A549 treated with DMSO at 1 μM for 4 hours (cell line): ENCODE measurements around the gene NDUFB5. TPM values are rescaled to one million over a fixed set of nuclear protein-coding genes. Genes with fewer than 3 reads are reported as not detected.

ENCODE experiments used
- total RNA-seq: library from RNA; stranded (reverse); fragments of 200-300 nt; extraction: Qiagen RNA extraction; gene quantifications from 5 replicates; pipeline ENCODE4 v1.2.3, GENCODE V29; 2022; ENCODE audit warnings: low read depth

Gene NDUFB5
- total RNA-seq = 43.9 to 55.4 TPM (median 48.1 TPM) in 5 replicates

DNA sequence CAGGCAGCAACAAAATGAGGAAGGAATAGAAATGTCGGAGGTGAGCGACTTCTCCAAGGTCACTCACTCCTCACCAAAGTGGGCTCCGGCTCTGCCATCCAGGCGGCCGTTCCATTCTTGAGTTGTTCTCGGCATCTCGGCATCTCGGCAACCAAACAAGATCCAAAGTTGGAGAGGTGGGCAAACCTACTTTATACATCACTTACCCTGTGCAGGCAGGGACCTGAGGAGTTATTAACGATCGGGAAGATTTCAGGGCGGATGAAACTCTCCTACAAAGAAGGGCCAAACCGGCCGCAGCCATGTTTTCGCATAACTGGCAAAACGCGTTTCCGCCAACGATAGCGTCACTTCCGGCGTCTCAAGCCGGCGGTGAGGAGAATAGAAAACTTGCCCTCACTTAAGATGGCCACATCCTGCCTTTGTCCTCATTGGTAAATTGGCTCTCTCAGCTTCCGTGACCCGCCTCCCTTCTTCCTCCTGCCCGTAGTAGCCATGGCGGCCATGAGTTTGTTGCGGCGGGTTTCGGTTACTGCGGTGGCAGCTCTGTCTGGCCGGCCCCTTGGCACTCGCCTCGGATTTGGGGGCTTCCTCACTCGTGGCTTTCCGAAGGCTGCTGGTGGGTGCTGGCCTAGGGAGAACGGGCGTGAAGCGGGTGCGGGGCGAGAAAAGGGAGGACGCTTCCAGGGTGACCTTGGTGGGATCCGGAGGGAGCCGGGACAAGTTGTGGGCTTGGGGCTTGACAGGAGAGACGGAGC is at the start of gene NDUFB5, which contains the start of gene MRPL47:
NDUFB5 (plus strand) TSS at position 474 of the 758 bp plus-strand sequence; CDS start at position 496, 22 bp downstream.
MRPL47 (minus strand) TSS at position 318 of the 758 bp plus-strand sequence; CDS start at position 304, 14 bp downstream.

GRCh38 chr3:179562591-179563270 is 41.9 kb upstream of the NDUFB5 start, which contains the start of gene ACTL6A:
ACTL6A (plus strand) TSS chr3:179562926; CDS start chr3:179563093, 167 bp downstream.

DNA sequence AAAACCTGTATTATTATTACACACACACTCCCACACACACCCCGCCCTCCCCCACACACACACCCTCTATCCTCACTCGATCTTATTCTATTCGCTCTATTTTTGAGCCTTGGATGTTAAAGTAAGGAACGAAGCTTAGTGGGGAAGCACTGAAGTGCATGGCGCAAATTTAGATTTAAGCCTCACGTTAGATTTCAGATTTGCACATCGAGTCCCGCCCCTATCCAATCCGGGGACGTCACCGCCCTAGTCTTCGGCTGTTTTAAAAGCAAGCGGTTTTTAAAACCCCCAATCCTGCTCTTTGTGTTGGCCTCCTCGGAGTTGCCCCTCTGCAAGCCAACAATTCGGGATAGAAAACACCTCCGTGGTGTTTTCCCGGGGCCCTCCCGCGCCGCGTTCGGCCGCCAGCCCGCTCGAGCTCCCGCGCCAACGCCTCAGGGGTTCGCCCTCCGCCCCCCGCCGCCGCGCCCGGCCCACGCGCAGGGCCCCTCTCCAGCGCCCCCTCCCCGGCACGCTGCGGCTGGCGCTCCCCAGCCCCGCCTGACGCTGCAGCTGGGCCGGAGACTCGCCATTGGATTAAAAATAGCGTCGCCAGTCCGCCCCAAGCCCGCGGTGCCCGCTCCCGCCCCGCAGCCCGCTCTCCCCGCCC is 48.0 kb downstream of the NDUFB5 start, which contains the start of gene USP13:
USP13 (plus strand) TSS at position 594 of the 649 bp plus-strand sequence. CDS start 186 bp downstream, outside the sequence.

Other genes starting within 250 kb of the NDUFB5 start
- gene GNB4, start 153.3 kb upstream of the NDUFB5 start, total RNA-seq = 9.4 to 17.3 TPM (median 15.4 TPM) in 5 replicates
- 54.2 to 69.7 TPM (median 58.3 TPM) in 5 replicates for gene ACTL6A, start 41.9 kb upstream of the NDUFB5 start, total RNA-seq
- 34.8 to 44.0 TPM (median 41.3 TPM) in 5 replicates for gene MRPL47, start 156 bp upstream of the NDUFB5 start, total RNA-seq
- 10.0 to 14.0 TPM (median 12.7 TPM) in 5 replicates for gene USP13, start 48.2 kb downstream of the NDUFB5 start, total RNA-seq